IMR-90 (cell line): Measurements from ENCODE around the gene MYBPH. TPM values are rescaled to one million over a fixed set of nuclear protein-coding genes. Genes with fewer than 3 reads are reported as not detected.

ENCODE experiments used
- ATAC-seq: fragments of 200-7000 bp; cut with Tn5 transposase; 2 replicates; pipeline ENCODE4 v1.9.1; 2020; ENCODE audit warnings: low read depth, mild to moderate bottlenecking, moderate library complexity
- BruUV-seq: library from RNA; stranded (reverse); fragments of 400-500 nt; replicated peaks from 2 replicates; lab custom pipeline; 2021; lab: Mats Ljungman, UMichigan
- CTCF ChIA-PET: fragments of 300-600 bp; formaldehyde crosslinking; extraction: SDS; loops from one replicate; lab custom pipeline; 2021; ENCODE audit warnings: antibody characterized with exemption; lab: Yijun Ruan, JAX
- POLR2A ChIA-PET: fragments of 300-600 bp; sonication (Branson Sonifier 250); formaldehyde crosslinking; loops from one replicate; lab custom pipeline; 2022; ENCODE audit warnings: antibody characterized with exemption; ENCODE audit not compliant: unreplicated experiment; lab: Charles Lee
- DNase-seq: peaks from one replicate; pipeline ENCODE4 v3.0.0; 2013
- H2AFZ ChIP-seq: replicated peaks from 2 replicates; pipeline ENCODE3; 2013; ENCODE audit warnings: low read length, mild to moderate bottlenecking; ENCODE audit not compliant: poor library complexity
- H2AK5ac ChIP-seq: 2 replicates; pipeline ENCODE4 v1.6.1; 2013; ENCODE audit warnings: low read depth, low read length, inconsistent platforms
- H2AK9ac ChIP-seq: replicated peaks from 2 replicates; pipeline ENCODE3; 2013; ENCODE audit warnings: mild to moderate bottlenecking, low read depth, low read length, moderate library complexity; ENCODE audit not compliant: poor library complexity
- H2BK120ac ChIP-seq: 2 replicates; pipeline ENCODE4 v1.6.1; 2013; ENCODE audit warnings: low read depth, low read length, inconsistent platforms
- H2BK15ac ChIP-seq: 3 replicates; pipeline ENCODE4 v1.6.1; 2013; ENCODE audit warnings: low read depth, low read length, inconsistent platforms
- H2BK20ac ChIP-seq: 2 replicates; pipeline ENCODE4 v1.6.1; 2013; ENCODE audit warnings: low read depth, mild to moderate bottlenecking, inconsistent platforms, low read length, moderate library complexity
- H2BK5ac ChIP-seq: 2 replicates; pipeline ENCODE4 v1.6.1; 2013; ENCODE audit warnings: mild to moderate bottlenecking, low read depth, low read length, inconsistent platforms; ENCODE audit not compliant: poor library complexity, severe bottlenecking
- H3K14ac ChIP-seq: replicated peaks from 2 replicates; pipeline ENCODE4 v1.6.1; 2013; ENCODE audit warnings: low read depth, low read length, inconsistent platforms
- H3K18ac ChIP-seq: 2 replicates; pipeline ENCODE4 v1.6.1; 2013; ENCODE audit warnings: low read depth, low read length, control low read depth
- H3K23ac ChIP-seq: 2 replicates; pipeline ENCODE4 v1.6.1; 2013; ENCODE audit warnings: low read depth, low read length, inconsistent platforms
- H3K27ac ChIP-seq: 2 replicates; pipeline ENCODE4 v1.5.1; 2013; ENCODE audit warnings: mild to moderate bottlenecking, control low read depth, low read length; ENCODE audit not compliant: insufficient read depth
- H3K27me3 ChIP-seq: 2 replicates; pipeline ENCODE4 v1.6.1; 2013; ENCODE audit warnings: low read length; ENCODE audit not compliant: control insufficient read depth, insufficient read depth
- H3K36me3 ChIP-seq: 2 replicates; pipeline ENCODE4 v1.6.1; 2013; ENCODE audit warnings: low read length, mixed read lengths; ENCODE audit not compliant: control insufficient read depth, insufficient read depth
- H3K4ac ChIP-seq: 2 replicates; pipeline ENCODE4 v1.6.1; 2013; ENCODE audit warnings: low read depth, low read length, inconsistent platforms
- H3K4me1 ChIP-seq: 2 replicates; pipeline ENCODE4 v1.6.1; 2013; ENCODE audit warnings: low read length, mixed read lengths; ENCODE audit not compliant: control insufficient read depth, insufficient read depth
- H3K4me2 ChIP-seq: 2 replicates; pipeline ENCODE4 v1.6.1; 2013; ENCODE audit warnings: low read depth, mild to moderate bottlenecking, control low read depth, low read length, moderate library complexity
- H3K4me3 ChIP-seq: 2 replicates; pipeline ENCODE4 v1.5.1; 2013; ENCODE audit warnings: low read depth, mild to moderate bottlenecking, control low read depth, low read length, moderate library complexity; ENCODE audit not compliant: insufficient read depth
- H3K56ac ChIP-seq: 2 replicates; pipeline ENCODE4 v1.6.1; 2013; ENCODE audit warnings: low read length, inconsistent platforms; ENCODE audit not compliant: insufficient read depth; ENCODE audit errors: extremely low read depth
- H3K79me1 ChIP-seq, 2 experiments: 2 replicates each; pipeline ENCODE4 v1.6.1; 2013; ENCODE audit warnings: low read length in 2 of 2, inconsistent platforms in 1 of 2, low read depth in 1 of 2
- H3K9ac ChIP-seq: 2 replicates; pipeline ENCODE4 v1.6.1; 2013; ENCODE audit warnings: low read depth, low read length, control low read depth
- H3K9me1 ChIP-seq: 2 replicates; pipeline ENCODE4 v1.6.1; 2013; ENCODE audit warnings: low read length, inconsistent platforms; ENCODE audit not compliant: insufficient read depth
- H3K9me3 ChIP-seq: 2 replicates; pipeline ENCODE4 v1.6.1; 2013; ENCODE audit warnings: low read length; ENCODE audit not compliant: control insufficient read depth, insufficient read depth
- H4K20me1 ChIP-seq: 2 replicates; pipeline ENCODE4 v1.6.1; 2013; ENCODE audit warnings: low read length, inconsistent platforms; ENCODE audit not compliant: insufficient read depth
- H4K5ac ChIP-seq: 2 replicates; pipeline ENCODE4 v1.6.1; 2013; ENCODE audit warnings: mild to moderate bottlenecking, low read depth, low read length, control low read depth
- H4K8ac ChIP-seq, 2 experiments: 2 replicates each; pipeline ENCODE4 v1.6.1; 2013; ENCODE audit warnings: low read depth in 2 of 2, low read length in 2 of 2, control low read depth in 1 of 2, inconsistent platforms in 1 of 2
- H4K91ac ChIP-seq: 2 replicates; pipeline ENCODE4 v1.6.1; 2013; ENCODE audit warnings: low read depth, low read length, inconsistent platforms; ENCODE audit not compliant: insufficient read depth
- BHLHE40 ChIP-seq: fragments of 150-350 bp; IDR thresholded peaks from 2 replicates; pipeline ENCODE4 v1.6.1; 2016; ENCODE audit warnings: mild to moderate bottlenecking, low read depth, low read length
- CEBPB ChIP-seq: IDR thresholded peaks from 2 replicates; pipeline ENCODE4 v1.6.1; 2012; ENCODE audit warnings: low read depth, low read length, improper control_type of control experiment
- CHD1 ChIP-seq: IDR thresholded peaks from 2 replicates; pipeline ENCODE4 v1.6.1; 2012; ENCODE audit warnings: low read depth, low read length, improper control_type of control experiment
- CTCF ChIP-seq: conservative IDR thresholded peaks from 2 replicates; pipeline ENCODE4 v1.5.1; 2012; ENCODE audit warnings: mild to moderate bottlenecking, low read depth, low read length, improper control_type of control experiment
- ELK1 ChIP-seq: fragments of 150-350 bp; IDR thresholded peaks from 2 replicates; pipeline ENCODE4 v1.6.1; 2016; ENCODE audit warnings: low read depth, mild to moderate bottlenecking, low read length, moderate library complexity, borderline replicate concordance
- FOS ChIP-seq: fragments of 150-350 bp; IDR thresholded peaks from 2 replicates; pipeline ENCODE4 v1.6.1; 2016; ENCODE audit warnings: low read depth, low read length
- MAFK ChIP-seq: IDR thresholded peaks from 2 replicates; pipeline ENCODE4 v1.6.1; 2012; ENCODE audit warnings: low read depth, low read length, improper control_type of control experiment
- MAZ ChIP-seq: IDR thresholded peaks from 2 replicates; pipeline ENCODE4 v1.6.1; 2012; ENCODE audit warnings: low read depth, mild to moderate bottlenecking, low read length, improper control_type of control experiment, moderate library complexity, borderline replicate concordance
- MXI1 ChIP-seq: IDR thresholded peaks from 2 replicates; pipeline ENCODE4 v1.6.1; 2012; ENCODE audit warnings: low read depth, mild to moderate bottlenecking, low read length, moderate library complexity, borderline replicate concordance
- NFE2L2 ChIP-seq: fragments of 150-350 bp; IDR thresholded peaks from 2 replicates; pipeline ENCODE4 v1.6.1; 2016; ENCODE audit warnings: low read depth, mild to moderate bottlenecking, low read length
- POLR2A ChIP-seq: IDR thresholded peaks from 2 replicates; pipeline ENCODE4 v1.6.1; 2012; ENCODE audit warnings: mild to moderate bottlenecking, low read depth, low read length
- RAD21 ChIP-seq: IDR thresholded peaks from 2 replicates; pipeline ENCODE4 v1.6.1; 2012; ENCODE audit warnings: low read length, improper control_type of control experiment
- RCOR1 ChIP-seq: IDR thresholded peaks from 2 replicates; pipeline ENCODE4 v1.6.1; 2012; ENCODE audit warnings: mild to moderate bottlenecking, low read length, improper control_type of control experiment; ENCODE audit not compliant: insufficient replicate concordance
- RFX5 ChIP-seq: IDR thresholded peaks from 2 replicates; pipeline ENCODE4 v1.8.0; 2012; ENCODE audit warnings: low read depth, mild to moderate bottlenecking, low read length, moderate library complexity
- SMC3 ChIP-seq: fragments of 150-350 bp; IDR thresholded peaks from 2 replicates; pipeline ENCODE4 v1.6.1; 2016; ENCODE audit warnings: low read depth, mild to moderate bottlenecking, antibody characterized with exemption, low read length, moderate library complexity
- WGBS, 2 experiments: methylation state at CpG; one replicate each; pipeline versions ENCODE4 v1.1.5 to v1.1.7; 2013; ENCODE audit warnings: missing lambda C conversion rate in 2 of 2; ENCODE audit not compliant: insufficient read length in 1 of 2; ENCODE audit errors: extremely low coverage in 2 of 2; 5-methylcytosine and 5-hydroxymethylcytosine counted together
- dilution Hi-C: fragments of 300-500 bp; cut with HindIII; formaldehyde crosslinking; loops from one replicate; pipeline ENCODE4 v1.14.3; 2018; ENCODE audit warnings: low sequenced_read_pairs; ENCODE audit not compliant: unreplicated experiment
- in situ Hi-C: fragments of 300-500 bp; cut with MboI; formaldehyde crosslinking; loops from 3 replicates; pipeline ENCODE4 v1.14.3; 2019; ENCODE audit warnings: low sequenced_read_pairs, inconsistent platforms, mixed read lengths
- intact Hi-C: fragments of 100-400 bp; cut with micrococcal nuclease; formaldehyde crosslinking; loops from 2 replicates; pipeline ENCODE4 v1.10.0; 2022
- polyA plus RNA-seq, 3 experiments: library from polyadenylated mRNA; depleted of rRNA; stranded (reverse); fragments of >200 nt; gene quantifications; 2 replicates each; pipeline ENCODE4 v1.2.3, GENCODE V29; 2012; ENCODE audit warnings: low replicate concordance in 1 of 3
- total RNA-seq: library from RNA; depleted of rRNA; stranded (reverse); fragments of >200 nt; gene quantifications from 2 replicates; pipeline ENCODE4 v1.2.3, GENCODE V29; 2012
- TF ChIP-seq, protein P1 (sequence below): fragments of 150-350 bp; IDR thresholded peaks from 2 replicates; pipeline ENCODE4 v1.6.1; 2017; ENCODE audit warnings: mild to moderate bottlenecking, antibody characterized with exemption, low read length, low read depth

The MYBPH gene
- total and polyA plus RNA-seq, 2 of the 4 experiments (the other 2 are of a cell fraction): not detected

DNA sequence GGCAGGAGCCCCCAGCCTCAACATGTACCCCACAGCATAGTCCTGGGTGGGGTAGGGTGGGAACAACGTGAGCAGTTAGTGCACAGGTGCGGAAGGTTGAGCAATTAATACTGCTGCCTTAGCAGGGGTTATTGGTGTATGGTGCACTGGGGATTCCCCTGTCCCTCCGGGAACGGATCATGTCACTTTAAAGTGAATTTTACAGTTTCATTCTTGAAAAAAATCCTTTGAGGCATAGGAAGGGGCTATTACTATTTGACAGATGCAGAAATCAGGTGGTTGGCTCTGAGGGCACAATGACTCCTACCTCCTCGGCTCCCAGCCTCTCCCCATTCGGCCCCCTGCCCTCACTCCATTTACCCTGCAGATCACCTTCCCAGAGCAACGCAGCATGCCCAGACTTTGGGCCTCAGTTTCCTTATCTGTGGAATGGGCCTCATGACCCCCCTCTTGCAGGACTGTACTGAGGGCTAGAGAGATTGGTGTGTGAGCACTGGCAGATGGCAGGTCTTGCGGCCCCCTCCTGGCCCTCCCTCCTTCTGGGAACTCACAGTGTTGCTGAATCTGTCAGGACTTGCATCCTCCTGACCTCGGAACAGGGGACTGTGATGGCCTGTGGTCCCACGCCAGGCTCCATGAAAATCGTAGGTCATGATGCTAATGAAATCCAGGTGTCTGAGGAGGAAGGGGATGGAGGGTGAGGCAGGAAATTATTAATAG lies 5.1 kb upstream of the MYBPH start:
- dilution Hi-C loops (no loop called here), intact Hi-C loops (no loop called here), in situ Hi-C loops (no loop called here)
- no peak for ATAC-seq
- no peak overlapping the region for H2BK120ac ChIP-seq
- TF ChIP-seq NFE2L2 (no peak), CHD1 (no peak), RFX5 (no peak), CEBPB (no peak), RCOR1 (no peak), BHLHE40 (no peak), POLR2A (no peak), FOS (no peak), RAD21 (no peak), MAZ (no peak), MAFK (no peak), ELK1 (no peak), SMC3 (no peak), CTCF (no peak), MXI1 (no peak)
- TF ChIP-seq, protein P1, sequence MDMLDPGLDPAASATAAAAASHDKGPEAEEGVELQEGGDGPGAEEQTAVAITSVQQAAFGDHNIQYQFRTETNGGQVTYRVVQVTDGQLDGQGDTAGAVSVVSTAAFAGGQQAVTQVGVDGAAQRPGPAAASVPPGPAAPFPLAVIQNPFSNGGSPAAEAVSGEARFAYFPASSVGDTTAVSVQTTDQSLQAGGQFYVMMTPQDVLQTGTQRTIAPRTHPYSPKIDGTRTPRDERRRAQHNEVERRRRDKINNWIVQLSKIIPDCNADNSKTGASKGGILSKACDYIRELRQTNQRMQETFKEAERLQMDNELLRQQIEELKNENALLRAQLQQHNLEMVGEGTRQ: no peak
- H4K5ac ChIP-seq: no peak overlapping the region
- 70% methylated on average over 2 of the region's 11 CpGs; no CpG with 5 or more reads in 1 of the 2 experiments for WGBS, 2 experiments
- peaks cover 2% of the 10 kb centered on the region; the same call in 1 of the 2 replicates for H3K27me3 ChIP-seq
- H2BK15ac ChIP-seq: no peak overlapping the region
- 0 out of 2 replicates have a peak overlapping the region, but pooled peaks have one; percentile 9 for H2AK5ac ChIP-seq
- ChIA-PET CTCF (no interaction called here), POLR2A (no interaction called here)
- H3K4me2 ChIP-seq: no peak overlapping the region
- H3K9me1 ChIP-seq: peaks cover 15% of the 10 kb centered on the region; the same call in 1 of the 2 replicates
- peaks cover 22% of the 10 kb centered on the region for H3K4me1 ChIP-seq
- no peak overlapping the region for H2AK9ac ChIP-seq
- H3K4me3 ChIP-seq: no peak overlapping the region
- H3K27ac ChIP-seq: no peak overlapping the region
- no peaks in the 10 kb centered on the region for H3K79me1 ChIP-seq
- no peak overlapping the region for H3K23ac ChIP-seq
- H4K20me1 ChIP-seq: no peaks in the 10 kb centered on the region
- H2AFZ ChIP-seq: peak overlapping the region; percentile 21
- no peak overlapping the region for H3K14ac ChIP-seq
- no peaks in the 10 kb centered on the region for H3K36me3 ChIP-seq
- H3K9me3 ChIP-seq: no peaks in the 10 kb centered on the region
- no peak overlapping the region for H3K4ac ChIP-seq
- no TSS peak for BruUV-seq
- H4K8ac ChIP-seq: no peak overlapping the region
- H2BK20ac ChIP-seq: no peak overlapping the region
- H2BK5ac ChIP-seq: no peak overlapping the region
- H4K91ac ChIP-seq: no peak overlapping the region
- no peak overlapping the region for H3K9ac ChIP-seq
- H3K56ac ChIP-seq: no peak overlapping the region
- H3K18ac ChIP-seq: no peak overlapping the region
- no peak for DNase-seq
